Measurements from ENCODE around the gene RTN4R.

- TF ChIP-seq CTCF (IDR thresholded peaks at IDR 0.05; ENCODE audit: low read length) (no peak), EZH2 (IDR thresholded peaks at IDR 0.05; ENCODE audit: borderline replicate concordance, low read length) (no peak)
Measured at GRCh38 chr22:20248461-20248978, 19.6 kb downstream of the RTN4R start.
